ENCODE measurements around the gene TSPAN3.

DNA sequence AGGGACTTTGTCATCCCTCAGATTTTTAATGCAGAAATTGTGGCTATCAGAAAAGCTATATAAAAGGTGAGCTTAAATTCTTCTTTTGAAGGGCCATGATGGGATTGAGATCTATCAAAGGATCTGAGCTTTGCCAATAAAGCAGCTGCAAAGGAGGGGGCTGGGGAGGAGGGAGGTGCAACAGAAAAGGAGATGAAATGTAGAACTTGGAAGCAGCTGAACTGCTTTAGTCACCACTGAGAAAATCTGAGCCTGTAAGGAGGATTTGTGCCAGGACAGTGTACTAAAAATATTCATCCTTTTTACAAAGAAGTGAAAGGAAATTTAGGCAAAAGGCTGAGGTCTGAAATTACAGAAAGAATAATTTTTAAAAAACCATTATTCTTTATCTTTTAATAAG, 10.4 kb downstream of the TSPAN3 start:
- no peak for TF ChIP-seq GABPA (IDR thresholded peaks at IDR 0.05; ENCODE audit: low read depth)
- TF ChIP-seq RBBP5 (conservative IDR thresholded peaks at IDR 0.05) = no peak
- TF ChIP-seq BRCA1 (IDR thresholded peaks at IDR 0.05; ENCODE audit: low read depth, low read length) = no peak
- TF ChIP-seq, protein P1, sequence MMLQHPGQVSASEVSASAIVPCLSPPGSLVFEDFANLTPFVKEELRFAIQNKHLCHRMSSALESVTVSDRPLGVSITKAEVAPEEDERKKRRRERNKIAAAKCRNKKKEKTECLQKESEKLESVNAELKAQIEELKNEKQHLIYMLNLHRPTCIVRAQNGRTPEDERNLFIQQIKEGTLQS (IDR thresholded peaks at IDR 0.05; ENCODE audit: borderline replicate concordance, extremely low read depth, low read depth, low read length) = no peak
- no peak for TF ChIP-seq EZH2 (IDR thresholded peaks at IDR 0.05; ENCODE audit: borderline replicate concordance, control insufficient read depth, low read depth, low read length)
- TF ChIP-seq, protein P2, sequence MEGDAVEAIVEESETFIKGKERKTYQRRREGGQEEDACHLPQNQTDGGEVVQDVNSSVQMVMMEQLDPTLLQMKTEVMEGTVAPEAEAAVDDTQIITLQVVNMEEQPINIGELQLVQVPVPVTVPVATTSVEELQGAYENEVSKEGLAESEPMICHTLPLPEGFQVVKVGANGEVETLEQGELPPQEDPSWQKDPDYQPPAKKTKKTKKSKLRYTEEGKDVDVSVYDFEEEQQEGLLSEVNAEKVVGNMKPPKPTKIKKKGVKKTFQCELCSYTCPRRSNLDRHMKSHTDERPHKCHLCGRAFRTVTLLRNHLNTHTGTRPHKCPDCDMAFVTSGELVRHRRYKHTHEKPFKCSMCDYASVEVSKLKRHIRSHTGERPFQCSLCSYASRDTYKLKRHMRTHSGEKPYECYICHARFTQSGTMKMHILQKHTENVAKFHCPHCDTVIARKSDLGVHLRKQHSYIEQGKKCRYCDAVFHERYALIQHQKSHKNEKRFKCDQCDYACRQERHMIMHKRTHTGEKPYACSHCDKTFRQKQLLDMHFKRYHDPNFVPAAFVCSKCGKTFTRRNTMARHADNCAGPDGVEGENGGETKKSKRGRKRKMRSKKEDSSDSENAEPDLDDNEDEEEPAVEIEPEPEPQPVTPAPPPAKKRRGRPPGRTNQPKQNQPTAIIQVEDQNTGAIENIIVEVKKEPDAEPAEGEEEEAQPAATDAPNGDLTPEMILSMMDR (IDR thresholded peaks at IDR 0.05 in 2 of 3, conservative IDR thresholded peaks at IDR 0.05 in 1 of 3; ENCODE audit: control insufficient read depth in 2 of 3, extremely low read depth in 1 of 3, insufficient read depth in 1 of 3, low read depth in 3 of 3, low read length in 3 of 3) = no peak
- no peak for TF ChIP-seq JUND (IDR thresholded peaks at IDR 0.05; ENCODE audit: low read depth, low read length)
- TF ChIP-seq RB1 (IDR thresholded peaks at IDR 0.05; ENCODE audit: borderline replicate concordance) = no peak
- TF ChIP-seq, protein P3, sequence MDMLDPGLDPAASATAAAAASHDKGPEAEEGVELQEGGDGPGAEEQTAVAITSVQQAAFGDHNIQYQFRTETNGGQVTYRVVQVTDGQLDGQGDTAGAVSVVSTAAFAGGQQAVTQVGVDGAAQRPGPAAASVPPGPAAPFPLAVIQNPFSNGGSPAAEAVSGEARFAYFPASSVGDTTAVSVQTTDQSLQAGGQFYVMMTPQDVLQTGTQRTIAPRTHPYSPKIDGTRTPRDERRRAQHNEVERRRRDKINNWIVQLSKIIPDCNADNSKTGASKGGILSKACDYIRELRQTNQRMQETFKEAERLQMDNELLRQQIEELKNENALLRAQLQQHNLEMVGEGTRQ (IDR thresholded peaks at IDR 0.05; ENCODE audit: borderline replicate concordance, low read depth, low read length) = no peak
